ENCODE measurements around the gene IL37. TPM values are rescaled to one million over a fixed set of nuclear protein-coding genes. Genes with fewer than 3 reads are reported as not detected.

The IL37 gene
- total and polyA plus RNA-seq, 4 donors, result 1.4 TPM; not detected in 3

DNA sequence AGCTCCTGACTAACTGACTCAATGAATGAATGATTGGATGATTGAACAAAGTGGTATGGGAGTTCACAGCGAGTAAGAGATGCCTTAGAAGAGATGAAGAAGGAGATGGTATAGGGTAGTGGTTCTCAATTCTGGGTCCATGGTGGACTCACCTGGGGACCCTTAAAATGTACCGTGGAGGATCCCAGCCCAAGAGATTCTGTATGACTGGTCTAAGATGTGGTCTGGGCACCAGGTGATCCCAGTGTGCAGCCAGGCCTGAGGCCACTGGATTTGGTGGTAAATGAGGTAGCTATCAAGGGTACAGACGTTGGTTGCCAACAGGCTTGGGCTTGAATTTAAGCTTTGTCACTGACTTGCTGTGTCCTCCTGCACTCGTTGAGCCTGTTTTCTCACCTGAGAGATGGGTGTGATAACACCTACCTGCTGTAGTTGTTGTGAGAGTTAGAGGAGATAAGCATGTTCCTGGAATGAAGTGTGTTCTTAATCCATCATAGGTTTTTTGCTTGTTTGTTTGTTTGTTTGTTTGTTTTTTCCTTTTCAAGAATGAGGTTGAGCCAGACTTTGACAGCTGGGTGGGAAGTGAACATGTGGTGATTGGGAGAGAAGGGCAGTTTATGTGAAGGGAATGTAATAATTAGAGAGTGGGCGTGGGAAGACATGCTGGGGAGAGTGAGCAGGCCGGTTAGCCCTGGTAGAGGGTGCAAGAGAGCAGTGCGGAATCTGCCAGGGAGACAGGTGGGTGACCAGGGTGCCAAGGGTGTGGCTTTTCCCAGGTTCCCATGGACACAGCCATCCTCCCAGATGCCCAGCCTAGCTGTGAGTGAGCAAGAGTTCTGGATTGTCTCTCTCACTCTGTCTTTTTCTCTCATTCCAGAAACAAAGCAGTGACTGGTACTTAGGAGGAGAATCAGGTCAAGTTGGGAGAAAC is 43.0 kb upstream of the IL37 start:
- Histone ChIP-seq H3K36me3 (ENCODE audit: control insufficient read depth in 4 of 4, insufficient read depth in 4 of 4, low read length in 4 of 4) (no peaks in the 10 kb centered on the region), H3K9me3 (ENCODE audit: control insufficient read depth in 4 of 4, insufficient read depth in 3 of 4, low read length in 3 of 4) (no peaks in the 10 kb centered on the region), H3K27me3 (ENCODE audit: control insufficient read depth in 3 of 3, insufficient read depth in 3 of 3, low read length in 2 of 3) (no peaks in the 10 kb centered on the region), H3K9ac (ENCODE audit: insufficient read depth in 1 of 2, low read length in 2 of 2) (no peak overlapping the region), H3K4me3 (no peak overlapping the region), H3K4me1 (ENCODE audit: control insufficient read depth in 5 of 5, insufficient read depth in 5 of 5, low read length in 5 of 5) (peaks cover 0 to 11% (median 2%) of the 10 kb centered on the region in 5 donors), H3K27ac (ENCODE audit: low read depth in 1 of 2, low read length in 1 of 2) (no peak overlapping the region)
- TF ChIP-seq, protein P1, sequence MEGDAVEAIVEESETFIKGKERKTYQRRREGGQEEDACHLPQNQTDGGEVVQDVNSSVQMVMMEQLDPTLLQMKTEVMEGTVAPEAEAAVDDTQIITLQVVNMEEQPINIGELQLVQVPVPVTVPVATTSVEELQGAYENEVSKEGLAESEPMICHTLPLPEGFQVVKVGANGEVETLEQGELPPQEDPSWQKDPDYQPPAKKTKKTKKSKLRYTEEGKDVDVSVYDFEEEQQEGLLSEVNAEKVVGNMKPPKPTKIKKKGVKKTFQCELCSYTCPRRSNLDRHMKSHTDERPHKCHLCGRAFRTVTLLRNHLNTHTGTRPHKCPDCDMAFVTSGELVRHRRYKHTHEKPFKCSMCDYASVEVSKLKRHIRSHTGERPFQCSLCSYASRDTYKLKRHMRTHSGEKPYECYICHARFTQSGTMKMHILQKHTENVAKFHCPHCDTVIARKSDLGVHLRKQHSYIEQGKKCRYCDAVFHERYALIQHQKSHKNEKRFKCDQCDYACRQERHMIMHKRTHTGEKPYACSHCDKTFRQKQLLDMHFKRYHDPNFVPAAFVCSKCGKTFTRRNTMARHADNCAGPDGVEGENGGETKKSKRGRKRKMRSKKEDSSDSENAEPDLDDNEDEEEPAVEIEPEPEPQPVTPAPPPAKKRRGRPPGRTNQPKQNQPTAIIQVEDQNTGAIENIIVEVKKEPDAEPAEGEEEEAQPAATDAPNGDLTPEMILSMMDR (IDR thresholded peaks at IDR 0.05; ENCODE audit: control extremely low read depth, extremely low read depth), result no peak
- 89 to 94% methylated on average over 7 of the region's 7 CpGs for WGBS, 2 donors
- DNase-seq (no peak), ATAC-seq (ENCODE audit: insufficient read depth, low FRiP score) (no peak)

DNA sequence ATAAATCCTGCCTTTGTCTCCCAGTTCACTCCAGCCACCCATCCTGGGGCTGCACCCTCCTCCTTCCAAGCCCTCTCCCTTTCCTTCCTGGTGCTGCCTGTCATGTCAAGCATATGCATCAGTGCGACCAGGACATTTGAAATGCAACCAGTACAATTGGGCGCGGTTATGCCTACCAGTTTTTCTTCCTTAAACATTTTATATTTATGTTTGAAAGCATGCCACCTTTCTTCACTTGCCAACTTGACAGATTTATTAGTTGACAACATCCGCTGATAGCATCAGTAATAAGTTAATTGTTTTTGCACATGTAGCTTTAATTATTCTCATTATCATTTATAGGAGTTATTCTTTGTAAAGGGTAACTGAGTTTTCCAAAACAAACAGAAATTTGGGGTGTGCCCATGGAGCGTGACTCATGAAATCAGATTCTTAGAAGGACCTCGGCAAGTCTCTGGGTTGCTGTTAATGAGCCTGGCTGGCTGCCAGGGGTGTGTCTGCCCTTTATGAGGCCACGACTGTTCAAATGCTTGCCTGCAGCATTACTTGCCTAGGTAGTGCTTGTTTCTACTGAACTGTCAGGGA is 41.6 kb upstream of the IL37 start:
- WGBS, 2 donors, result 21 to 26% methylated on average over 7 of the region's 7 CpGs
- ATAC-seq (ENCODE audit: insufficient read depth, low FRiP score), result peak; percentile 58
- H3K9me3 ChIP-seq (ENCODE audit: control insufficient read depth in 4 of 4, insufficient read depth in 3 of 4, low read length in 3 of 4), result no peaks in the 10 kb centered on the region

DNA sequence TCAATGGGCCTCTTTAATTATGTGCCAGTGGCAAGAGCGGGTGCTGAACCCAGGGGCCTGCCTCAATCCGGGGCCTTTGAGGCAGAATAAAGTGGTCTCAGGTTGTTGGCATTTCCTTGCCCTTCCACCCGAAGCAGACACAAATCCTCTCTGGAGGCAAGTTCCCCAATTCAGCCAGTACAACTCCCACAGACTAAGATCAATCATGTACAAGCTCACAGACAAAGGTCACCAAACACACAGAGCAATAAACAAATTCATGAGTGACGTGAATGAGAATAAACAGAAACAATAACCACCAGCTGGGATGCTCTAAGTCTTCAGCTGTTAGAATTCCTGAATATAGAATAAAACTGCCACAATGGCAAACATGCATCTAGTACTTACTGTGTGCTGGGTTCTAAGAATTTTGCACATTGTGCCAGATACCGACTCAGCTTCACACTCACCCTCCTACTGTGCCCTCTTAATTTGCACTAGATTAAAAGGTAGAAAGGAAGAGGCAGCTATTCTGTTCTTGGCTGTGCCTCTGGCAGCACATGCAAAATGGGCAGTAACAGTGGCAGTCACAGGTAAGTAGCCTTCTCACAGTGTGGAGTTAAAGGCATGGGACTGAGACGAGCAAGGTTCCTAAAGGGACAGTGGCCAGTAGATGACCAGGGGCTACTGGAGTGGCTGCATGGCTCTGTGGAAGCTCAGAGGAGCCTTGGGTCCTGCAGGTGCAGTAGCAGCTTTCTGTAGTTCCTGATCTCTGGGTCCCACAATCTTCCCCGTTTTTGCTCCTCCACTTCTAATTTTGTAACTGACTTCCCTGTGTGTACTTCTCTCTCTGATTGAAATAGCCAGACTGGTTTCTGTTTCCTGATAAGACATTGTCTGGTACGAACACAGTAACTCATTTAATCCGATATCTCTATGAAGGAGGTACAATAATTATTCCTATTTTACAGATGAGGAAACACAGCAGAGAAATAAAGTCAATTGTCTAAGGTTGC is 39.8 kb upstream of the IL37 start:
- no peaks in the 10 kb centered on the region for H3K27me3 ChIP-seq (ENCODE audit: control insufficient read depth in 3 of 3, insufficient read depth in 3 of 3, low read length in 2 of 3)
- TF ChIP-seq, protein P1 (IDR thresholded peaks at IDR 0.05; ENCODE audit: control extremely low read depth, extremely low read depth), result no peak
- 43 to 50% methylated on average over 9 of the region's 9 CpGs for WGBS, 2 donors
- DNase-seq (peak in 1 of 3 donors; percentile 8), ATAC-seq (ENCODE audit: insufficient read depth, low FRiP score) (no peak)
- peaks cover 0 to 11% (median 2%) of the 10 kb centered on the region in 5 donors for H3K4me1 ChIP-seq (ENCODE audit: control insufficient read depth in 5 of 5, insufficient read depth in 5 of 5, low read length in 5 of 5)
- peak overlapping the region in 1 of 2 donors; percentile 20 for H3K27ac ChIP-seq (ENCODE audit: low read depth in 1 of 2, low read length in 1 of 2)
- no peaks in the 10 kb centered on the region for H3K9me3 ChIP-seq (ENCODE audit: control insufficient read depth in 4 of 4, insufficient read depth in 3 of 4, low read length in 3 of 4)
- no peaks in the 10 kb centered on the region for H3K36me3 ChIP-seq (ENCODE audit: control insufficient read depth in 4 of 4, insufficient read depth in 4 of 4, low read length in 4 of 4)
- H3K4me3 ChIP-seq, result peak overlapping the region; percentile 6
- H3K9ac ChIP-seq (ENCODE audit: insufficient read depth in 1 of 2, low read length in 2 of 2), result no peak overlapping the region

More for the DNA sequence above, 41.6 kb upstream of the IL37 start:
- no peak overlapping the region for H3K9ac ChIP-seq (ENCODE audit: insufficient read depth in 1 of 2, low read length in 2 of 2)
- H3K36me3 ChIP-seq (ENCODE audit: control insufficient read depth in 4 of 4, insufficient read depth in 4 of 4, low read length in 4 of 4), result no peaks in the 10 kb centered on the region
- no peak overlapping the region for H3K4me3 ChIP-seq
- DNase-seq, result peak; percentile 41 to 69 (median 55)
- H3K27me3 ChIP-seq (ENCODE audit: control insufficient read depth in 3 of 3, insufficient read depth in 3 of 3, low read length in 2 of 3), result no peaks in the 10 kb centered on the region
- TF ChIP-seq, protein P1 (IDR thresholded peaks at IDR 0.05; ENCODE audit: control extremely low read depth, extremely low read depth), result no peak
- no peak overlapping the region for H3K27ac ChIP-seq (ENCODE audit: low read depth in 1 of 2, low read length in 1 of 2)
- peaks cover 0 to 11% (median 2%) of the 10 kb centered on the region in 5 donors for H3K4me1 ChIP-seq (ENCODE audit: control insufficient read depth in 5 of 5, insufficient read depth in 5 of 5, low read length in 5 of 5)
